Stimulated activated naive CD4-positive, alpha-beta T cell (primary cell): Measurements from ENCODE around the gene PURA.

Experiments used
- DNase-seq, 6 experiments: peaks; one replicate each; lab custom pipeline; 2025; lab: John Stamatoyannopoulos, UW

Gene PURA

GRCh38 chr5:140113699-140114263 lies at the start of gene PURA:
Gene PURA, plus strand, starts transcription at chr5:140114109. Its CDS starts 73 bp downstream, at chr5:140114182.
- peak; percentile 93 to 97 (median 96) for DNase-seq

GRCh38 chr5:140072812-140073211 lies 41.1 kb upstream of the PURA start:
- DNase-seq, result no peak

GRCh38 chr5:140073296-140073695 lies 40.6 kb upstream of the PURA start:
- peak in 3 of 6 experiments; percentile 7 to 57 (median 47) for DNase-seq

GRCh38 chr5:140075371-140075770 lies 38.5 kb upstream of the PURA start:
- DNase-seq, result no peak

- no peak for DNase-seq
These were observed 37.8 kb upstream of the PURA start for GRCh38 chr5:140076142-140076541.

- DNase-seq, result no peak
These were observed 37.1 kb upstream of the PURA start for GRCh38 chr5:140076788-140077187.

GRCh38 chr5:140083120-140083519 lies 30.8 kb upstream of the PURA start:
- DNase-seq, result no peak

GRCh38 chr5:140083650-140084049 lies 30.3 kb upstream of the PURA start:
- no peak for DNase-seq

GRCh38 chr5:140084541-140084940 lies 29.4 kb upstream of the PURA start:
- no peak for DNase-seq

GRCh38 chr5:140090251-140090650 lies 23.7 kb upstream of the PURA start:
- DNase-seq, result no peak

- DNase-seq, result no peak
These were observed 20.7 kb upstream of the PURA start for GRCh38 chr5:140093179-140093578.

- DNase-seq, result no peak
These were observed 20.0 kb upstream of the PURA start for GRCh38 chr5:140093866-140094265.

GRCh38 chr5:140094889-140095288 lies 19.0 kb upstream of the PURA start:
- no peak for DNase-seq

GRCh38 chr5:140101179-140101578 lies 12.7 kb upstream of the PURA start:
- DNase-seq, result no peak

- DNase-seq, result no peak
These were observed 10.8 kb upstream of the PURA start for GRCh38 chr5:140103154-140103553.

GRCh38 chr5:140104100-140104499 lies 9.8 kb upstream of the PURA start:
- DNase-seq, result no peak

- no peak for DNase-seq
These were observed 7.8 kb upstream of the PURA start for GRCh38 chr5:140106101-140106500.

GRCh38 chr5:140106805-140107311 lies 7.1 kb upstream of the PURA start:
- DNase-seq, result peak in 1 of 6 experiments; percentile 32

GRCh38 chr5:140107312-140108092 lies 6.4 kb upstream of the PURA start:
- DNase-seq, result peak; percentile 85 to 95 (median 92)

GRCh38 chr5:140108093-140109017 lies 5.6 kb upstream of the PURA start:
- DNase-seq, result peak in 5 of 6 experiments; percentile 33 to 62 (median 51)

GRCh38 chr5:140109018-140109758 lies 4.7 kb upstream of the PURA start:
- DNase-seq, result peak in 1 of 6 experiments; percentile 7
